Gastroesophageal sphincter (tissue), 4 donors: ENCODE results near the gene KCND2. TPM values are rescaled to one million over a fixed set of nuclear protein-coding genes. Genes with fewer than 3 reads are reported as not detected.

ENCODE experiments used
- ATAC-seq: fragments of 150-250 bp; one replicate; pipeline ENCODE4 v1.9.1; 2016; ENCODE audit warnings: mild to moderate bottlenecking, moderate library complexity
- H3K27ac ChIP-seq, 4 donors: fragments of 200-600 bp; sonication (generic) in 3 of 4; 1 replicate in 3 of 4; 2 replicates in 1 of 4; pipeline ENCODE4 v1.5.1; 2016 to 2019
- H3K27me3 ChIP-seq: fragments of 200-600 bp; sonication (generic); one replicate; pipeline ENCODE4 v1.5.1; 2019
- H3K36me3 ChIP-seq, 2 donors: fragments of 200-600 bp; sonication (generic); one replicate each; pipeline ENCODE4 v1.5.1; 2019; ENCODE audit warnings: control low read depth in 1 of 2
- H3K4me1 ChIP-seq, 3 donors: fragments of 200-600 bp; sonication (generic); 1 replicate in 2 of 3; 2 replicates in 1 of 3; pipeline ENCODE4 v1.5.1; 2016 to 2019; ENCODE audit warnings: control low read depth in 2 of 3
- H3K4me3 ChIP-seq, 2 donors: fragments of 200-600 bp; sonication (generic); one replicate each; pipeline ENCODE4 v1.5.1; 2019; ENCODE audit warnings: mild to moderate bottlenecking in 1 of 2, moderate library complexity in 1 of 2
- H3K9me3 ChIP-seq, 3 donors: fragments of 200-600 bp; sonication (generic); one replicate each; pipeline ENCODE4 v1.5.1; 2017 to 2019; ENCODE audit warnings: control low read depth in 2 of 3
- EP300 ChIP-seq: sonication (generic); formaldehyde crosslinking; IDR thresholded peaks from one replicate; pipeline ENCODE4 v1.6.1; 2017; ENCODE audit warnings: antibody characterized with exemption, mild to moderate bottlenecking
- POLR2A ChIP-seq, 2 donors: fragments of 450-650 bp; IDR thresholded peaks; one replicate each; pipeline ENCODE4 v1.6.1; 2017; ENCODE audit warnings: antibody characterized with exemption in 2 of 2, mild to moderate bottlenecking in 2 of 2, moderate library complexity in 1 of 2
- POLR2AphosphoS5 ChIP-seq: sonication (generic); formaldehyde crosslinking; IDR thresholded peaks from one replicate; pipeline ENCODE4 v1.6.1; 2017; ENCODE audit warnings: antibody characterized with exemption
- WGBS, 2 donors: methylation state at CpG; one replicate each; pipeline ENCODE4 v1.1.5; 2018; ENCODE audit warnings: low coverage in 1 of 2; 5-methylcytosine and 5-hydroxymethylcytosine counted together
- total RNA-seq, 4 donors: library from RNA; depleted of rRNA; stranded (reverse); fragments of >200 nt; gene quantifications; one replicate each; pipeline ENCODE4 v1.1.0, GENCODE V29; 2016
- TF ChIP-seq, protein P1 (sequence below), 4 experiments: fragments of 200-600 bp in 2 of 4; fragments of 450-650 bp in 2 of 4; sonication (generic) in 1 of 4; IDR thresholded peaks; one replicate each; pipeline ENCODE4 v1.5.1; 2017 to 2019; ENCODE audit warnings: antibody characterized with exemption in 4 of 4, mild to moderate bottlenecking in 2 of 4, moderate library complexity in 2 of 4

The KCND2 gene
- total RNA-seq, 4 donors from 2014 or later = 0.40 to 0.93 (median 0.66) TPM

DNA sequence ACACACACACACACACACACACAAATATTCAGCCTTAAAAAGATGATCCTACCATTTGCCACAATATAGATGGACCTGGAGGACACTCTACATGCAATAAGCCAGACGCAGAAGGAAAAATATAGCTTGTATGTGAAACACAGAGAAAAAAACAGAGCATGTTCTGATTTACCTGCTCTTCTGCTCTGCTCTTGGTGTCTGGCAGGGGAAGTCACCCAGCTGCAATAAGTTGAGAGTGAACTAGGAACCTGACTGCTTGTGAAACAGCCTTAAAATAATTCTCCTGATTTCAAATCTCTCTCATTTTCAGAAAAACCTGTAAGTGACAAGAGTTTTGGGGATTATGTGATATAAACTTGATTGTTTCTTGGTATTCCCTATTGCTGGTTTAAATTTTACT lies 31.0 kb upstream of the KCND2 start:
- H3K9me3 ChIP-seq = no peaks in the 10 kb centered on the region
- TF ChIP-seq POLR2A (IDR thresholded peaks at IDR 0.05) (no peak), POLR2AphosphoS5 (no peak), EP300 (no peak)
- TF ChIP-seq, protein P1, sequence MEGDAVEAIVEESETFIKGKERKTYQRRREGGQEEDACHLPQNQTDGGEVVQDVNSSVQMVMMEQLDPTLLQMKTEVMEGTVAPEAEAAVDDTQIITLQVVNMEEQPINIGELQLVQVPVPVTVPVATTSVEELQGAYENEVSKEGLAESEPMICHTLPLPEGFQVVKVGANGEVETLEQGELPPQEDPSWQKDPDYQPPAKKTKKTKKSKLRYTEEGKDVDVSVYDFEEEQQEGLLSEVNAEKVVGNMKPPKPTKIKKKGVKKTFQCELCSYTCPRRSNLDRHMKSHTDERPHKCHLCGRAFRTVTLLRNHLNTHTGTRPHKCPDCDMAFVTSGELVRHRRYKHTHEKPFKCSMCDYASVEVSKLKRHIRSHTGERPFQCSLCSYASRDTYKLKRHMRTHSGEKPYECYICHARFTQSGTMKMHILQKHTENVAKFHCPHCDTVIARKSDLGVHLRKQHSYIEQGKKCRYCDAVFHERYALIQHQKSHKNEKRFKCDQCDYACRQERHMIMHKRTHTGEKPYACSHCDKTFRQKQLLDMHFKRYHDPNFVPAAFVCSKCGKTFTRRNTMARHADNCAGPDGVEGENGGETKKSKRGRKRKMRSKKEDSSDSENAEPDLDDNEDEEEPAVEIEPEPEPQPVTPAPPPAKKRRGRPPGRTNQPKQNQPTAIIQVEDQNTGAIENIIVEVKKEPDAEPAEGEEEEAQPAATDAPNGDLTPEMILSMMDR (IDR thresholded peaks at IDR 0.05) = no peak
- H3K4me3 ChIP-seq = no peak overlapping the region
- no peaks in the 10 kb centered on the region for H3K27me3 ChIP-seq
- no peaks in the 10 kb centered on the region for H3K4me1 ChIP-seq
- H3K36me3 ChIP-seq = no peaks in the 10 kb centered on the region
- WGBS, 2 donors = 89 to 100% methylated on average over 1 of the region's 1 CpG
- H3K27ac ChIP-seq = no peak overlapping the region
- no peak for ATAC-seq

DNA sequence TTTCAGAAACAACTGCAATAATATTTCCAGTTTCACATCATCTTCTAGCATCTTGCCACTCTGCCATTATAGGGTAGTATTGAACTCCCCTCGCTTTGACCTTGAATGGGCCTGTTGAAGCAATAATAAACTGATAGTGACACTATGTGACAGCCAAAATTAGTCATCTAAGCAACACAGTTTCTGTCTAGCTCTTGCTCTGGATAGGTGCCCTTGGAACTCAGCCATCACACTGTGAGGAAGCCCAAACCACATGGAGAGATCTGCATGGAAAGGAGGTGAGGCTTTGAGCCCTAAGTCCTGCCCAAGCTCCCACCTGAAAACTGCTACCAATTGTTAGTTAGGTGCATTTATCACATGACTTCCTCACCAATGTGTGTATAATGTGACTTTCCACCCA lies 18.1 kb upstream of the KCND2 start:
- TF ChIP-seq POLR2A (IDR thresholded peaks at IDR 0.05) (no peak), EP300 (no peak), POLR2AphosphoS5 (no peak)
- TF ChIP-seq, protein P1 (IDR thresholded peaks at IDR 0.05) = no peak
- Histone ChIP-seq H3K36me3 (no peaks in the 10 kb centered on the region), H3K4me3 (no peak overlapping the region), H3K27ac (no peak overlapping the region), H3K9me3 (peaks cover 0 to 8% (median 0%) of the 10 kb centered on the region in 3 donors), H3K4me1 (no peaks in the 10 kb centered on the region), H3K27me3 (no peaks in the 10 kb centered on the region)
- ATAC-seq = no peak
- WGBS, 2 donors = 83% methylated on average over 1 of the region's 1 CpG

DNA sequence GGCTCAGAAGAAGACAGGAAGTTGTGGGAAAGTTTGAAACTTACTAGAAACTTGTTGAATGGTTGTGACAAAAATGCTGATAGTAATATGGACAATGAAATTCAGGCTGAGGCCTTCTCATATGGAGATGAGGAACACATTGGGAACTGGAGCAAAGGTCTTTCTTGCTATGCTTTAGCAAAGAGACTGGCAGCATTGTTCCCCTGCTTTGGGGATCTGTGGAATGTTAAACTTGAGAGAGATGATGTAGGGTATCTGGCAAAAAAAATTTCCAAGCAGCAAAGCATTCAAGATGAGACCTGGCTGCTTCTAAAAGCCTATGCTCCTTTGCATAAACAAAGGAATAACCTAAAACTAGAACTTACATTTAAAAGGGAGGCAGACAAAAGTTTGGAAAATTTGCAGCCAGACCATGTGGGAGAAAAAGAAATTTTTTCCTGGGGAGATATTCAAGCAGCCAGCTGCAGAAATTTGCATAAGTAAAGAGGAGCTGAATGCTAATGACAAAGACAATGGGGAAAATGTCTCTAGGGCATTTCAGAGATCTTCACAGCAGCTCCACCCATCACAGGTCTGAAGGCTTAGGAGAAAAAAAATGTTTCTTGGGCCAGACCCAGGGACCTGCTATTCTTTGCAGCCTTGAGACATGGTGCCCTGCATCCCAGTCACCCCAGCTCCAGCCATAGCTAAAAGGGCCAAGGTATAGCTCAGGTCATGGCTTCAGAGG lies 16.5 kb upstream of the KCND2 start:
- H3K36me3 ChIP-seq = no peaks in the 10 kb centered on the region
- H3K9me3 ChIP-seq = peaks cover 0 to 8% (median 0%) of the 10 kb centered on the region in 3 donors
- no peak overlapping the region for H3K4me3 ChIP-seq
- no peak overlapping the region for H3K27ac ChIP-seq
- no peaks in the 10 kb centered on the region for H3K27me3 ChIP-seq
- no peaks in the 10 kb centered on the region for H3K4me1 ChIP-seq
- ATAC-seq = no peak
- TF ChIP-seq POLR2AphosphoS5 (no peak), POLR2A (IDR thresholded peaks at IDR 0.05) (no peak), EP300 (no peak)
- TF ChIP-seq, protein P1 (IDR thresholded peaks at IDR 0.05) = no peak

DNA sequence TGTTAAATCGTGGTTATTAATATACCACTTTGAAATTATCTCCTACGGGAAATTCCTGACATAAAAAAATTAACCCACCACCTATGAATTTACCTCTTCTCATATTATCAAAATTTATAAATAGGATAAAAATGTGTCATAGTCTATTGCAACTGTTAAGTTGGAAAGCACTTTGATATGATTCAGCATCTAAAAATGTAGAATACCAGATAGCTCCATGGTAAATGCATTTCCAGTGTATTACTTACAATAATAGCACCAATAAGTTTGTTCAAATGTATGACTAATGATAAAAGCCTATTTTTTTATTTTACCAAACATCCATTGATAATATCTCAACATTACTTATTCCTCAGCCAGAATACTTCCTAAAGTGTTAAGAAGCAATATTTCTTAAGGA lies 13.6 kb upstream of the KCND2 start:
- no peak for TF ChIP-seq POLR2A (IDR thresholded peaks at IDR 0.05)
- TF ChIP-seq, protein P1 (IDR thresholded peaks at IDR 0.05) = no peak
- no peak for TF ChIP-seq POLR2AphosphoS5
- TF ChIP-seq EP300 = no peak
- no peak for ATAC-seq
- Histone ChIP-seq H3K36me3 (no peaks in the 10 kb centered on the region), H3K27ac (no peak overlapping the region), H3K27me3 (no peaks in the 10 kb centered on the region), H3K9me3 (peaks cover 0 to 8% (median 0%) of the 10 kb centered on the region in 3 donors), H3K4me1 (no peaks in the 10 kb centered on the region), H3K4me3 (no peak overlapping the region)
- 71 to 80% methylated on average over 2 of the region's 2 CpGs for WGBS, 2 donors

DNA sequence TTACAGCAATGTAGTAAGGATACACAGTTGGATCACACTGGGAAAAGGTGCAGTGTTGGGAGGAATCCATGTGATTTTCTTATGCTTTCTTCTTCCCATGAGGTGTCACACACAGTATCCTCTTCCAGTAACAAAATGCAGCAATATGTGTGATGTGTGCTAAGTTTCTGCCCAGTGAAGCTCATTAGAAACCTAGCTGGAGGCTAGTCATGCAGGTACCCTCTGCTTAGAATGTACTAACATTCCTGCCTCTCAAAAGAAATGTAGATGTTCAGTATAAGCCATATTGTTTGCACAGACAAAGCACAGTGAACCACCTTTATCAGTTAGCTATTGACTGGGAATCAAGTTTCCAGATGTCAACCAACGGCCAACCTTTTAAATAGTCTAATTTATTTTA lies 12.9 kb upstream of the KCND2 start:
- TF ChIP-seq EP300 (no peak), POLR2A (IDR thresholded peaks at IDR 0.05) (no peak), POLR2AphosphoS5 (no peak)
- TF ChIP-seq, protein P1 (IDR thresholded peaks at IDR 0.05) = no peak
- Histone ChIP-seq H3K4me1 (no peaks in the 10 kb centered on the region), H3K4me3 (no peak overlapping the region), H3K9me3 (peaks cover 0 to 8% (median 0%) of the 10 kb centered on the region in 3 donors), H3K27me3 (no peaks in the 10 kb centered on the region), H3K27ac (no peak overlapping the region), H3K36me3 (no peaks in the 10 kb centered on the region)
- ATAC-seq = no peak
- WGBS, 2 donors = 53 to 86% methylated on average over 1 of the region's 1 CpG
